HG03460 (cell line): ENCODE results near the gene KRTAP3-2.

Experiments used
- ATAC-seq: cut with Tn5 transposase; IDR thresholded peaks from one replicate; pipeline ENCODE4 v1.9.1; 2021; ENCODE audit not compliant: unreplicated experiment

Gene KRTAP3-2

DNA sequence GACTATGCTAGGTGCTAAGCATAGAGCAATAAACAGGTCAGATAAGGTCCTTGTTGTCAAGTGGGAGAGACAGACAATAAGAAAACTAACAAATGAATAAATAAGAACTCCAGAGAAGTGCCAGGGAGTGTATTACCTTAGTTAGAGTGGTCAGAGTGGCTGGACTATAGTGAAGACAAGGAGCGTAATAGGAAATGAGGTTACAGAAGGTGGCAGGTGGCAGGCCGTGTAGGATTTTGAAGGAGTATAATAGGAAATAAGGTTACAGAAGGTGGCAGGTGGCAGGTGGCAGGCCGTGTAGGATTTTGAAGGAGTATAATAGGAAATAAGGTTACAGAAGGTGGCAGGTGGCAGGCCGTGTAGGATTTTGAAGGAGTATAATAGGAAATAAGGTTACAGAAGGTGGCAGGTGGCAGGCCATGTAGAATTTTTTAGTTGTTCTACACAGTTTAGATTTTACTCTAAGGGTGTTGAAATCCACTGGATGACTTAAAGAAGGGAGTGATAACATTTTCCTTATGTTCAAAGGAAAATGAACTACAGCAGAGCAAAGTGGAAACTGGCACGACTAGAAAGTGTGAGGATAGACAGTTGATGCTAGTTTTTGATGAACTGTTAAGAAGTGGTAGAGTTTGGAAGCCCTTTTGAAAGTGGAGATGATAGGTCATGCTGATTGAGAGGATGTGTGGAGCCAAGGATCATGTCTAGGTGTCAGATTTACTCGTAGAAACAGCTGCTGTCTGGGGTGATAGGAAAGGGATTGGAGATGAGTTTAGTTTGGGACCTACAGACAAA is 12.8 kb upstream of the KRTAP3-2 start:
- ATAC-seq: no peak

GRCh38 chr17:41010441-41010840 is 10.7 kb upstream of the KRTAP3-2 start:
- ATAC-seq: no peak

DNA sequence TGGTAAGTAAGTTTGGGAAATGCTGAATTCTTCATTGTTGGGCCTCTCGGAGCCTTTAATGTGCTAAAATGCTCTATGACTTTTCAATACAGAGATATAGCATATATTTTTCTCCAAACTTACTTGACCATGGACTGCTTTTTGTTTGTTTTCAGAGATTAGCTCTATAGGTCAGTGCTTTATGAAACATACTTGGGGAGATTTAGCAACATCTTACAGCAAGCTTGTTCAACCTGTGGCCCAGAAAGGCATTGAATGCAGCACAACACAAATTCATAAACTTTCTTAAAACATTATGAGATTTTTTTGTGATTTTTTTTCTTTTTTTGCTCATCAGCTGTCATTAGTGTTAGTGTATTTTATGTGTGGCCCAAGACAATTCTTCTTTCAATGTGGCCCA is 10.2 kb upstream of the KRTAP3-2 start:
- no peak for ATAC-seq

DNA sequence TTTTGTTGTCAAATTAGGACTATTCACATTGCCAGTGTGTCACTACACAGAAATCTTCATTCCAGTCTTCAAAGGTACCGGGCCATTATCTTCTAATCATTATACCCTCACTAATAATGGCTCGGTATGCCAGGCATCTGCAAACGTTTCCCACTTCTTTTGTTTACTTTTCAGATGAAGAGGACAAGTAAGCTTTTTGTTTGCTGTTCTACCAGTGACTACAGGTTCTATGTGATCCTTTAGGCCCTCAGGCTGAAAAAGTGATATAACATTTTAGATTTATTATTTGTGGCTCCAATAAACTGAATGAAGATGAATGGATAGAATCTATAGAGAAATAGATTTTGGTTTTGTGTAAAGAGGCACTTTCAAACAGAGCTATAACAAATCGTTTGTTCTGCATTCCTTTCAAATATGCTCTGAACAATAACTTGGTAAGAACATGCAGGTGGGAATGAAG is 9.6 kb upstream of the KRTAP3-2 start:
- ATAC-seq: no peak

- no peak for ATAC-seq
Measured at GRCh38 chr17:41008811-41009210, 9.1 kb upstream of the KRTAP3-2 start, which contains the start of gene KRTAP3-1. Gene KRTAP3-1, minus strand, starts transcription at chr17:41009128. Its CDS starts 54 bp downstream, at chr17:41009074.

GRCh38 chr17:41004397-41004796 is 4.7 kb upstream of the KRTAP3-2 start:
- ATAC-seq: no peak

GRCh38 chr17:41003926-41004325 is 4.2 kb upstream of the KRTAP3-2 start:
- ATAC-seq: no peak

GRCh38 chr17:41002814-41003213 is 3.1 kb upstream of the KRTAP3-2 start:
- no peak for ATAC-seq

DNA sequence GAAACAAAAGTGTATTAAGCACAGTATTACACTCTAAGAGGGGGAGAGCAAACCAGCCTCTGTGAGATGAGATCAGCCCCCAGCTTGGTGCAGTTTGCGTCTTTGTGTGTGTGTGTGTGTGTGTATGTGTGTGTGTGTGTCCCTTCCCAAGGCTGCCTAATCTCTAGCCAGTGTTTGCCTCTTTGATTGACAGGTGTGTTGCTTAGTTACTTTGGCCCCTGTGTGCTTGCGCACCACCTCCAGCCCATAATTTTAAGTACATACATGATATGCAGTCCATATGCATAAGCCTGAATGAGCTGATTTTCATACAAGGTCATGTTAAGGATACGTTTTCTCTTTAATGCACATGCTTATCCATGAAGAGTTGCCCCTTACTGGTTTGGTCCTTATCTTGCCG is 2.1 kb upstream of the KRTAP3-2 start:
- no peak for ATAC-seq

GRCh38 chr17:40997361-40997760 is 2.3 kb downstream of the KRTAP3-2 start:
- ATAC-seq: no peak

DNA sequence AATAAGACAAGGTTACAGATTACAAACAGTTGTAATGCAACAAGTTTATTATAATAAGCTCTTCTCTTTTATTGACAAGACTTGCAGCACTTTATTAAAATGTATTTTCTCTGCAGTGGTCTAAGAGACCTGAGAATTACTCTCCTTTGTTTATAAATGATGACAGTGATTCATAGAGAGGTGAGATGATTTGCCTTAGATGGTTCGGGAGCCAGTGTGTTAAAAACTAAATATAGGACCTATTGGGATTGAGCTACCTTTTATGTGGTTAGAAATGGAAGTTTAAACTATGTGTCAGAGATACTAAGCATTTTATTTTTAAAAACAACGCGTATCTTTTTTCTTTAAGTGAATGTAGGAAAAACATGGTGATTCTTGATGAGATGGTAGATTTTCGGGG is 2.9 kb downstream of the KRTAP3-2 start:
- no peak for ATAC-seq

DNA sequence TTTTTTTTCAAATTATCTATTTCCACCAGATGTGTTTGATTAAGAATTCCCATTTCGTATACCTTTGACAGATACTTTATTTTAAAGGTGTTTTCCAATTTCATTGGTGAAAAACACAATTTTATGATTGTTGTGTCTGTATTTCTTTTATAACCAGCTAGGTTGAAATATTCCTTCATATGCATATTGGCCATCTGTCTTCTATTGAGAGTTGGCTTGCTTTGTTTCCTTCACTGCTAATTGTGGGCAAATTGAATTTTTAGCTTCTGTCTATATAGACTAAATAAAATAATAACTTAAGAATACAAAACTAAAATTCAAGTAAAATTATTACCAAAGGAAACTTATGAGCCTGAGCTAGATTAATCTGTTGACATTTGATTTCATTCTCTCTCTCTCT is 4.6 kb downstream of the KRTAP3-2 start:
- ATAC-seq: no peak

- no peak for ATAC-seq
Measured at GRCh38 chr17:40993839-40994238, 5.9 kb downstream of the KRTAP3-2 start, which contains the start of gene KRTAP3-3. Gene KRTAP3-3, minus strand, starts transcription at chr17:40994164. Its CDS starts 67 bp downstream, at chr17:40994097.

DNA sequence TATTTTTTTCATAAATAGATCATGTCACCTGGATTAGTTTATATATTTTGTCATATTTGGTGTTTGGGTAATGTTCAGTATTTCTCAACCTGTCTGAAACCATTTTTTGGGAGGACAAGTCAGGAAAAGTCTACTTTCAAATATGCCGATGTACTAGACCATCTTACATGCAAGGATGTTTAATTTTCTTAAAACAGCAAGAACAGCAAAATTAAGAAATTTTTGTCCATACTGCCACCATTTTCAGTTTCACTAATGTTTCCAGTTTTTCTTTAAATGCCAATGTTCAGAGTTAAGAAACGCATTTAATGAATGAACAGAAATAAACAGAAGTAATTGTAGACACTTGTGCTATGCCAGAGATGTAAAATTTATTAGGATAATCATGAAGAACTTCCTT is 6.6 kb downstream of the KRTAP3-2 start:
- no peak for ATAC-seq

DNA sequence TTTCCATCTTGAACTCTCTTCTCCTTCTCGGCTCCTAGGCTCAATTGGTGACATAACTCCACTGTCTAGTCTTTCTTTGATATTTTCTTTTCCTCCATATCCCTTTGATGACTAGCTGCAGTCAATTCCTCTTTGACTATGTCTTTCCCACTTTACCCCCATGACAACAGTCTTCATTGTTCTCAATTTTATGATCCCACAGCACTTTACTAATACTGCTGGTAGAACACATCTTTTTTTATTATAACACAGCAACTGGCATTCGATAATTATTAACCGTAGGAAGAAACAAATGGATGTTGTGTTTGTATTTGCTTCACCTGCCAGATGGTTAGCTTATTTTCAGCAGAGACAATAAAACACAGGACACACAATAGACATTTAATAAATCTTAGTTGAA is 7.0 kb downstream of the KRTAP3-2 start:
- ATAC-seq: no peak

DNA sequence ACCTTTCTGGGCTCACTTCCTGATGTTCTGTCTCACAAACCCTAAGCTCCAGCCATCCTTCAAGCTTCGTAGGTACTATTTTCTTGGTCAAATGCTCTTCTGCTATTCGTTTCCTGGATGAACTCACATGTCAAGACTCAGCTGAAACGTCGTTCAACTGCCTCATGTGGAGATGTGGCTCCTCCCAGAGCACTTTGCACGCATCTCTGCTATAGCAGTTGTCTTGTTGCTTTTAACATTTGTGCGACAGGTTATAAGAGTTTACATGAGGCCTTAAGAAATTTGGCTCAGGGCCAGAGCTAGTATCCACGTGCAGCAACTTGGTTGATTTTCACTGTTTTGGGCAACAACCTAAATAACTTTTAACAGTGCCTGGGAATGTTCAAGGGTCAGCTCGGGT is 12.8 kb downstream of the KRTAP3-2 start:
- no peak for ATAC-seq

DNA sequence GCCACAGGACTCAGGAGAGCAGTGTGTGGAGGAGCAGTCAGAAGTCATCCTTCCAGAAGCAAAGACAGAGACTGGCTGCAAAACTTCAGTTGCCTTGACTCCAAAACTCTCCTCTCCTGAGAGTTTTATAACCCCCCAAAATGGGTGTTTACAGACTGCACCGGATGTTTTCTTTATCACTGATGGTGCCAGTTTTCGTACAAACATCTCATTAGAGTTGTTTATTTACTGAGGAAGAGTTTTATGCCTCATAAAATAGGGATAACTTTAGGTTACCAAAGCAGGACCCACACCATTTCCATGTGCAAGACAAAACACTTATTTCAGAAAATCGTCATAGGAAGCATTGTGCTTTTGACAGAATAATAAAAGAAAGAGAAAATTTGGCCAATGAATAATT is 15.5 kb downstream of the KRTAP3-2 start, which contains the start of gene KRT40:
Gene KRT40 (minus strand): TSS at position 101 of the 400 bp plus-strand sequence. CDS start 53 bp downstream, at position 48.
- no peak for ATAC-seq

GRCh38 chr17:40981115-40981514 is 18.6 kb downstream of the KRTAP3-2 start:
- ATAC-seq: no peak

DNA sequence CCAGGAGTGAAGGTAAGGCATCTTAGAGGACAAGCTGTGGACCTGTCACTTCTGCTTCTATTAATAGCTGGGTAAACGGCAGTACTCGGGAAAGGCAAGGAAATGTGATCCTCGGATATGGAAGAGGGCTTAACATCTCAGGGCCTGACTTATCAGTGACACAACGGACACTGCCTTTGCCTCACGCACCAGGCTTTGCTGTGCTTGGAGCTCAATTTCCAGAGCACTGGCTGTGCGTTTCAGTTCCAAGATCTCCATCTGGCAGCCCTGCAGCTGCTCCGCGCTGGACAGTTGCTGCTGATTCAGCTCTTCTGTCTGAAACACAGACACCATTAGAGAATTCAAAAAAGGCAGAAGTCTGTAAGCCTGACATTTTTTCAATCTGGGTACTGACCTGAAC is 19.1 kb downstream of the KRTAP3-2 start:
- ATAC-seq: no peak

- no peak for ATAC-seq
Measured at GRCh38 chr17:40980117-40980516, 19.6 kb downstream of the KRTAP3-2 start.

DNA sequence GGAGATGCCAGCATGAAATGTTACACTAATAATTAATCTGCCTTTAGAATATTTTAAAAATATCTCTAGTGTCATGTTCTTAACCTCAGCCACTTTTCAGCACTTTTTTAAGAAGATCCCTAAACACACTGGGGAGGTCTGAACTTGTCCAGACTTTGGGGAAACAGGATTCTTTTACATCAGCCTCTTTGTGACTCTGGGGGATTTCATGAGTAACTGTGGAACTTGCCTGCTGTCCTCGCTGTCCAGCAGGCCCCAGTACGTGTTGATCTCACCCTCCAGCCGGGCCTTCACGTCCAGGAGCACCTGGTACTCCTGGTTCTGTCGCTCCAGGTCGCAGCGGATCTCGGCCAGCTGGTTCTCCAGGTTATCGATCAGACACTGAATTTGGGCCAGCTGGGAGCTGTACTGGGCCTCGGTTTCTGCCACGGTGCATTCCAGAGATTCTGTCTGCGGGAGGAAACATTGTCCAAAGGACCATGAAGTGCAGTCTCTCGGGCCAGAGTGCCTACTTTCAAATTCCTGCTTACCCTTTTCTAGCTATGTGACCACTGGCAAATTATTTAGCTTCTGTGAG is 21.0 kb downstream of the KRTAP3-2 start:
- ATAC-seq: no peak

- no peak for ATAC-seq
Measured at GRCh38 chr17:40975516-40975915, 24.2 kb downstream of the KRTAP3-2 start.
